Occipital lobe (tissue), 2 donors: ENCODE data around the gene RIPK4. TPM values are rescaled to one million over a fixed set of nuclear protein-coding genes. Genes with fewer than 3 reads are reported as not detected.

Source experiments
- DNase-seq: peaks from one replicate; lab custom pipeline; 2025; lab: John Stamatoyannopoulos, UW
- total RNA-seq: library from RNA; depleted of rRNA; stranded (reverse); fragments of >200 nt; gene quantifications from one replicate; pipeline ENCODE4 v1.2.3, GENCODE V29; 2014

Gene RIPK4
- 0.47 TPM for total RNA-seq

GRCh38 chr21:41766883-41767605 lies at the start of gene RIPK4:
RIPK4 (minus strand) TSS chr21:41767052; CDS start chr21:41767041, 11 bp downstream.
- no peak for DNase-seq

- DNase-seq = no peak
These were observed 49.1 kb upstream of the RIPK4 start for GRCh38 chr21:41815652-41816582.

- no peak for DNase-seq
These were observed 46.4 kb upstream of the RIPK4 start for GRCh38 chr21:41813226-41813625.

GRCh38 chr21:41812679-41813078 lies 45.8 kb upstream of the RIPK4 start:
- no peak for DNase-seq

GRCh38 chr21:41810597-41810932 lies 43.7 kb upstream of the RIPK4 start:
- DNase-seq = no peak

- DNase-seq = no peak
These were observed 43.2 kb upstream of the RIPK4 start for GRCh38 chr21:41809891-41810596.

GRCh38 chr21:41808846-41809245 lies 42.0 kb upstream of the RIPK4 start:
- no peak for DNase-seq

GRCh38 chr21:41808094-41808493 lies 41.2 kb upstream of the RIPK4 start:
- no peak for DNase-seq

- DNase-seq = no peak
These were observed 39.9 kb upstream of the RIPK4 start for GRCh38 chr21:41806773-41807172.

- no peak for DNase-seq
These were observed 38.8 kb upstream of the RIPK4 start for GRCh38 chr21:41805643-41806042.

GRCh38 chr21:41805038-41805437 lies 38.2 kb upstream of the RIPK4 start:
- DNase-seq = no peak

- no peak for DNase-seq
These were observed 37.5 kb upstream of the RIPK4 start for GRCh38 chr21:41804381-41804780.

- DNase-seq = no peak
These were observed 36.5 kb upstream of the RIPK4 start for GRCh38 chr21:41803316-41803715.

GRCh38 chr21:41802684-41803083 lies 35.8 kb upstream of the RIPK4 start:
- DNase-seq = peak; percentile 44

GRCh38 chr21:41802198-41802584 lies 35.3 kb upstream of the RIPK4 start:
- no peak for DNase-seq

GRCh38 chr21:41801321-41802197 lies 34.7 kb upstream of the RIPK4 start:
- DNase-seq = no peak

- DNase-seq = no peak
These were observed 33.8 kb upstream of the RIPK4 start for GRCh38 chr21:41800425-41801320.

GRCh38 chr21:41799763-41800162 lies 32.9 kb upstream of the RIPK4 start:
- DNase-seq = no peak

- no peak for DNase-seq
These were observed 31.5 kb upstream of the RIPK4 start for GRCh38 chr21:41798326-41798725.

- DNase-seq = no peak
These were observed 29.7 kb upstream of the RIPK4 start for GRCh38 chr21:41796476-41797080.
